Retinal pigment epithelial cell (primary cell): ENCODE measurements around the gene TXNL4A.
A peak's percentile ranks its signal among the peaks of the same experiment; 100 is the strongest.

Experiments
- DNase-seq: peaks from one replicate; pipeline ENCODE4 v3.0.0-alpha.2; 2010; ENCODE audit warnings: low read depth
- H3K4me3 ChIP-seq: 2 replicates; pipeline ENCODE4 v1.5.1; 2011; ENCODE audit warnings: mild to moderate bottlenecking, low read length, control low read depth, moderate library complexity
- TF ChIP-seq, protein P1 (sequence below): conservative IDR thresholded peaks from 2 replicates; pipeline ENCODE4 v1.5.1; 2011; ENCODE audit warnings: low read depth, low read length, control low read depth, inconsistent platforms

TXNL4A gene

DNA sequence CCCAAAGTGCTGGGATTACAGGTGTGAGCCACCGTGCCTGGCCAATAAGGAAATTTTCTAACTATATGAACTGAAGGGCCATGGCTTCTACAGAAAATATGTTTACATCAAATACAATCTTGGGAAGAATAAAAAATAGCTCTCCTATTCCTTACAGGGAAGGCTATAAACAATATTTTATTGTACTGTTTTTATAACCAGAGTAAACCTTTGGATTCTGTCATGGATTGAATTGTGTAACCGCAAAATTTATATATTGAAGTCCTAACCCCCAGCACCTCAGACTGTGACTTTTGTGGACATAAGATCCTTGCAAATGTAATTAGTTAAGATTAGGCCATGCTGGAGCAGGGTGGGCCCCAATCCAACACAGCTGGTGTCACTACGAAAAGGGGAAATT, 15.6 kb downstream of the TXNL4A start:
- no peak overlapping the region for H3K4me3 ChIP-seq
- DNase-seq = no peak
- TF ChIP-seq, protein P1, sequence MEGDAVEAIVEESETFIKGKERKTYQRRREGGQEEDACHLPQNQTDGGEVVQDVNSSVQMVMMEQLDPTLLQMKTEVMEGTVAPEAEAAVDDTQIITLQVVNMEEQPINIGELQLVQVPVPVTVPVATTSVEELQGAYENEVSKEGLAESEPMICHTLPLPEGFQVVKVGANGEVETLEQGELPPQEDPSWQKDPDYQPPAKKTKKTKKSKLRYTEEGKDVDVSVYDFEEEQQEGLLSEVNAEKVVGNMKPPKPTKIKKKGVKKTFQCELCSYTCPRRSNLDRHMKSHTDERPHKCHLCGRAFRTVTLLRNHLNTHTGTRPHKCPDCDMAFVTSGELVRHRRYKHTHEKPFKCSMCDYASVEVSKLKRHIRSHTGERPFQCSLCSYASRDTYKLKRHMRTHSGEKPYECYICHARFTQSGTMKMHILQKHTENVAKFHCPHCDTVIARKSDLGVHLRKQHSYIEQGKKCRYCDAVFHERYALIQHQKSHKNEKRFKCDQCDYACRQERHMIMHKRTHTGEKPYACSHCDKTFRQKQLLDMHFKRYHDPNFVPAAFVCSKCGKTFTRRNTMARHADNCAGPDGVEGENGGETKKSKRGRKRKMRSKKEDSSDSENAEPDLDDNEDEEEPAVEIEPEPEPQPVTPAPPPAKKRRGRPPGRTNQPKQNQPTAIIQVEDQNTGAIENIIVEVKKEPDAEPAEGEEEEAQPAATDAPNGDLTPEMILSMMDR = no peak

DNA sequence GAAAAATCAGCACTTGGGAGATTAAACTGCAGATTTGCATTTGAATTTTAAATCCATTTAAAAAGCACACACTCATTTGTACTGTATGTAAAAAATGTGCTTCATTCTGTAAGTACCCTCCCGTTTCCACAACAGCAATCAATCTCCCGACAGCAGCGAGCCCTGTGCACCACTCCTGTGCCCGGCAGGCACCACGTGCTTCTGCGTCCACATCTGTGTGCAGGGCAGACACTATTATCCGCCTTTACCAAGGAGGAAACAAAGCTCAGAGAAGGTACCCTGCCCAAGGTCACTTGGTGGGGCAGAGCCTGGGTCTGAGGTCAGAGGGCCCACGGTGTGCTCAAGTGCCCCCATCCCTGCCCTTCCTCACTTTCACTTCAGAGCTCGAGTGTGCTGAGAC, 16.4 kb downstream of the TXNL4A start:
- TF ChIP-seq, protein P1 = no peak
- DNase-seq = no peak
- no peak overlapping the region for H3K4me3 ChIP-seq

DNA sequence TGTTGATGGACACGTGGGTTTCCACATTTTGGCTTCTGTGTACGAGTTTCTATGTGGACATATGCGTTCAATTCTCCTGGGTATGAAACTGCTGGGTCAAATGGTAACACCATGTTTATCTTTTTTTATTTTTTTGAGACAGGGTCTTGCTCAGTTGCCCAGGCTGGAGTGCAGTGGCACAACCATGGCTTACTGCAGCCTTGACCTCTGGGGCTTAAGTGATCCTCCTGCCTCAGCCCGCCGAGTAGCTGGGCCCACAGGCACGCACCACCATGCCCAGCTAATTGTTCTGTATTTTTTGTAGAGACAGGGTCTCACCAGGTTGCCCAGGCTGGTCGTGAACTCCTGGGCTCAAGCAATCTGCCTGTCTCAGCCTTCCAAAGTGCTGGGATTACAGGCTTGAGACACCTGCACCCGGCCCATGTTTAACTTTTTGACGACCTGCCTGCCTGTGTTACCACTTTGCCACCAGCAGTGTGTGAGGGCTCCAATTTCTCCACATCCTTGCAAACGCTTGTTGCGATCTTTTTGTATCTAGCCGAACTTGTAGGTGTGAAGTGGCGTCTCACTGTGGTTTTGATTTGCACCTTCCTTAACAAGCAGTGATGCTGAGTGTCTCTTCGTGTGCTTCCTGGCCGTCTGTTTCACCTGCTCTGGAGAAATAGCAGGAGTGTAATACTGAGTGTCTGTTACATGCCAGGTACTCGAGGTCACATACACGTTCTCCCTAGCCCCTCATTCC, 17.0 kb downstream of the TXNL4A start:
- TF ChIP-seq, protein P1 = no peak
- no peak overlapping the region for H3K4me3 ChIP-seq
- no peak for DNase-seq

DNA sequence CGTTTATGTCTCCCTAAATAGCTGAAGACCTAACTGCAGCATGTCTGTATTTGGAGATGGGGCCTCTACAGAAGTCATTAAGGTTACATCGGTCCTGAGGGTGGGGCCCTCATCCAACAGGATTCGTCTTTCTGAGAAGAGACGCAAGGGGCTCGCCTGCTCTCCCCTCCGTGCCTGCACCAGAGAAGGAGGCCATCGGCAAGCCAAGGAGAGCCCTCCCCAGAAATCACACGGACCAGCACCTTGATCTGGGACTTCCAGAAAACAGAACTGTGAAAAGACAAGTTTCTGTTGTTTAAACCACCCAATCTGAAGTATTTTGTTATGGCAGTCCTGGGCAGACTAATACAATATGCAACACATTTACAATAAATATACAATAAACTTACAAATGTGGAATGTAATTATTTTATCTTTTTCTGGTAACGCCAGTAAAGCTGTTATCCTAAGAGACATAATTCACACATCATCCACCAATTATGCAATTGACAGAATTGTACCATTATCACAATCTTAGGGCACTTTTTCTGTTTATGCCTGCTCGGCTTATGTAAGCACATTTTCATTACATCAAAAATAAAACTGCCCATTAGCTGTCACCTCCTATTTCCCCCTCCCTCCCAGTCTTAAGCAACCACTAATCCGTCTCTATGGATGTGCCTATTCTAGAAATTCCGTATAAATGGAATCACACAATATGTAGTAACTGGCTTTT, 17.8 kb downstream of the TXNL4A start:
- TF ChIP-seq, protein P1 = no peak
- H3K4me3 ChIP-seq = no peak overlapping the region
- no peak for DNase-seq

DNA sequence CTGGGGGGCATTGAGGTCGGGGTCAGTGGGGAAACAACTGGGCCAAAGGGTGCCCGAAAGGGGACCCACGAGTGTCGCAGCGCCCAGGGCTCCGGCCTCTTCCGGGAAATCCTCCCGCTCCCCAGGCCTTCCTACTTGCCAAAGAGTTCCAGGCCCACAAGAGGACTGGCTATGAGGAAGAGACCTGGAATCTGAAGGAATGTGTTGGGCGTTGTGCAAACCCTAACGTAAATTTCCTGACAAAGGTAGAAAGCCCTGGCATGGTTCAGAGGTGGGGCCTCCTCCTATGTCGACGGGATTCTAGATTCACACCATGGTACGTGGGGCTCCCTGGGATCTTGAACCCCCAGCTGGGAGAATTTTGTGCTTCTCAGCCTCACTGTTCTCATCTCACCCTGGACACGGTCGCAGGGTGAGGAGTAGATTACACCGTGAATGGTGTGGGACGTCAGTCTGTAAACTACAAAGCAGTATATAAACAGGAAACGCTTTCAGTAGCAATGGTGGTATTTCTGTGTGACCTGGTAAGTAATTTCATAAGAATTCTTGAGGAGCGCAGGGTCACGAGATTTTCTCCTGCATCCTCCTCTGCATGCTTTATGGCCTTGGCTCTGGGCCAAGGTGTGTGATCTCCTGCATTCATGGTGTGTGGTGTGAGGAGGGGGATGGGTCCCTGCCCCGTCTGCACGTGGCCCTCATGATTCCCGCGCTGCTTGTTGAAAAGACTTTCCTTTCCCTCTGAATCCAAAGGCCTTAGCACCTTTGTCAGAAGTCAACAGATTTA, 23.1 kb downstream of the TXNL4A start:
- DNase-seq = peak; percentile 72
- peak overlapping the region; percentile 68 for H3K4me3 ChIP-seq
- TF ChIP-seq, protein P1 = no peak

DNA sequence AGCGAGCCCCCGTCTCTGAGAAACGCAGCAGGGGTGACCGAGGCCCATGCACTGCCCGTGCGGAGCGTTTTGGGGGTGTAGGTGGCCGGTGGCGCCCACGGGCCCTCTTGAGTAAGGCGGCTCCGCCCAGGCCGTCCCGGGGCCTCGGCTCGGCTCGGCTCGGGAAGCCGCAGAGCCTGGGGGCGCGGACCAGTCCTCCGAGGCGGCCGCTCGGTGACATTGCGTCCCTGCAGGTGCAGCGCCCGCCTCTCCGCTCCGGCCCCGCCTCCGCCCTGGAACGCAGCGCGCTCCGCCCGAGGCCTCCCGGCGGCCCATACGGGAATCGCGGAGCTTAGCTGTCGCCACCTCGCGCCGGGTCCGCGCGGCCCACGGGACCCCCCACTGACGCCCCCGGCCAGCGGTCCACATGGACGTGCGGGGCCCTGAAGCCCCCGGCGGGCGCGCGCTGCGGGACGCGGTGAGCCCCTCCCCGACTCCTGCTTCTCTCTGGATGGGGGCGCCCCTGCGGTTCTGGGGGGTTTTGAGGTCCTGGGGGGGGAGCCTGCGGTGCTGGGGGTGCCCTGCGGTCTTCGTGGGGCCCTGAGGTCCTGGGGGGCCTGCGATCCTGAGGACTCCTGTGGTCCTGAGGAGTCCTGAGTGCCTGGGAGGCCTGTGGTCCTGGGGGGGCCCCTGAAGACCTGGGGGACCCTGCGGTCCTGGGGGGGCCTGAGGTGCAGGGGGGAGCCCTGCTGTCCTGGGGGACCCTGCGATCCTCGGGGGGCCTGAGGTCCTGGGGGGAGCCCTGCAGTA, 23.8 kb downstream of the TXNL4A start, which contains the start of gene HSBP1L1:
Gene HSBP1L1, plus strand, starts transcription at position 314 of the 789 bp plus-strand sequence. Its CDS starts 93 bp downstream, at position 407.
- DNase-seq = no peak
- H3K4me3 ChIP-seq = peak within 1 kb of the TSS; percentile 68
- TF ChIP-seq, protein P1 = peak; percentile 21
